COLO668 (cell line): ENCODE results near the gene COQ7.

Source experiments
- DNase-seq: peaks from one replicate; lab custom pipeline; 2025; ENCODE audit not compliant: unreplicated experiment; lab: John Stamatoyannopoulos, UW

Gene COQ7

GRCh38 chr16:19067349-19068236, at the start of gene COQ7:
Gene COQ7 (plus strand): TSS chr16:19067614. CDS start chr16:19067665, 51 bp downstream.
- DNase-seq: peak; percentile 98

GRCh38 chr16:19020689-19021088, 46.7 kb upstream of the COQ7 start:
- DNase-seq: no peak

- no peak for DNase-seq
Observed at GRCh38 chr16:19021747-19022146, 45.7 kb upstream of the COQ7 start.

- DNase-seq: no peak
Observed at GRCh38 chr16:19027416-19027815, 40.0 kb upstream of the COQ7 start.

- no peak for DNase-seq
Observed at GRCh38 chr16:19029980-19030379, 37.4 kb upstream of the COQ7 start.

- DNase-seq: no peak
Observed at GRCh38 chr16:19031738-19032137, 35.7 kb upstream of the COQ7 start.

GRCh38 chr16:19033761-19034160, 33.7 kb upstream of the COQ7 start:
- no peak for DNase-seq

- DNase-seq: no peak
Observed at GRCh38 chr16:19040400-19040799, 27.0 kb upstream of the COQ7 start.

- DNase-seq: no peak
Observed at GRCh38 chr16:19044769-19045168, 22.6 kb upstream of the COQ7 start.

GRCh38 chr16:19046062-19046461, 21.4 kb upstream of the COQ7 start:
- no peak for DNase-seq

GRCh38 chr16:19062706-19063105, 4.7 kb upstream of the COQ7 start:
- no peak for DNase-seq

- DNase-seq: no peak
Observed at GRCh38 chr16:19066988-19067348, 446 bp upstream of the COQ7 start.

- no peak for DNase-seq
Observed at GRCh38 chr16:19068237-19068815, 912 bp downstream of the COQ7 start.

GRCh38 chr16:19071811-19072777, 4.7 kb downstream of the COQ7 start:
- peak; percentile 50 for DNase-seq

GRCh38 chr16:19073344-19073743, 5.9 kb downstream of the COQ7 start:
- DNase-seq: no peak

- no peak for DNase-seq
Observed at GRCh38 chr16:19073863-19074262, 6.4 kb downstream of the COQ7 start.

GRCh38 chr16:19075511-19075910, 8.1 kb downstream of the COQ7 start:
- DNase-seq: no peak

- no peak for DNase-seq
Observed at GRCh38 chr16:19077879-19078278, 10.5 kb downstream of the COQ7 start.

GRCh38 chr16:19083670-19084069, 16.3 kb downstream of the COQ7 start:
- no peak for DNase-seq

GRCh38 chr16:19084139-19084538, 16.7 kb downstream of the COQ7 start:
- no peak for DNase-seq

- no peak for DNase-seq
Observed at GRCh38 chr16:19084879-19085278, 17.5 kb downstream of the COQ7 start.
